ENCODE data around the gene RNF34.

RNF34 gene

DNA sequence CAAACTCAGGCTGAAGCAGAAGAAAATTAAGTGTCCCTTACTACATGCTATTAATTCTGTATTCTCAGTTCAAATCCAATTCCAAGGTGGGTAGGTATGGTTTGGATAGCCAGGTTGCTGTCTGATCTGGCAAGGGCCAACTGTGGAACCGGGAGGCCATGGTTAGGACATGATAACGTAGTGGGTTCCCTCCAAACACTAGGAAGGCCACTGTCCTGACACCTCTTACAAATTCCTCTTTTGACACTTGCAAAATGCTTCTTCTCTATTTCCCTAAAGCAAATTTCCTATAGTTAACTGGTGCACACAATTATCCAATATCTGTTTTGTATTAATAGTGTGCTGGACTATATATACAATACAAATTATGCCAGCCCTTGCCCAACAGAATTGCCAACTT lies 70.8 kb downstream of the RNF34 start:
- Histone ChIP-seq H2AFZ (no peak overlapping the region), H3K4me2 (ENCODE audit: low read length) (no peak overlapping the region), H3K4me3 (ENCODE audit: low read depth, low read length) (no peak overlapping the region), H3K79me2 (peaks cover 5% of the 10 kb centered on the region), H3K27ac (no peak overlapping the region), H3K9ac (no peak overlapping the region), H3K4me1 (no peaks in the 10 kb centered on the region), H3K9me3 (ENCODE audit: control insufficient read depth, low read length) (no peaks in the 10 kb centered on the region), H3K27me3 (ENCODE audit: control insufficient read depth, insufficient read depth, low read length) (no peaks in the 10 kb centered on the region), H3K36me3 (ENCODE audit: control insufficient read depth, insufficient read depth, low read length) (no peaks in the 10 kb centered on the region)
- no peak for TF ChIP-seq CTCF (IDR thresholded peaks at IDR 0.05)

DNA sequence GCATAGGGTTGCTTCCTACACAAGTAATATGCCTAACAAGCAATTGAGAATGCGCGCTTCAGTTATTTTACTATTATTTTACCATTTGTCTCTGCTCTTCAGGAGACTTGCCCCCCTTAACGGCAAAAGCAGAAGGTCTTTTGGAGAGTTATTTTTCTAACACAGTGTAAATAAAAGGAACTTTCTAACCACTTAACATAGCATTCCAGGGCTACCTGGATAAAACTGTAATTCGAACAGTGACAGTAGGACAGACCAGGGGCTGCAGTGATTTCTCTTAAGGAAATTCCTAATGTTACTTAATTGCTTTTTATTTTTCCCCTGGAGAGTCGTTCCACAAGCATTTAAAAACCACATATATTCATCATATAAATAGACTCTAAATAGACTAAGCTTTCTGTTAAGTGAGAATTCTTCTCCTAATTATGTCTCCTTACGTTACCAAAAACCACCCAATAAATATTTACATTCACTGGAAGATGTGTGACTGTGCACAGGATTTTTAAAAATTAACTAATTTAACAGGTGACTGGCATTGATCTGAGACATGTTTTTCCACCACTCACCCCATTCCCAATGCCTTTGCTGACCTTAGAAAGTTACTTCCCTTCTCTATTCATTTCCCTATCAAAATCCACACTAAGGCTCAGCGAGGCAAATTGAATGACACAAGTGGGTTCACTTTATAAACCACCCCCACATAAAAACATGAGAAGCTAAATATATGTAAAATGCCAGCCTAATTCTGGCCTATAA lies 72.4 kb downstream of the RNF34 start:
- no peak overlapping the region for H3K4me2 ChIP-seq (ENCODE audit: low read length)
- no peaks in the 10 kb centered on the region for H3K27me3 ChIP-seq (ENCODE audit: control insufficient read depth, insufficient read depth, low read length)
- no peak for TF ChIP-seq CTCF (IDR thresholded peaks at IDR 0.05)
- H2AFZ ChIP-seq, result no peak overlapping the region
- no peak overlapping the region for H3K9ac ChIP-seq
- peaks cover 5% of the 10 kb centered on the region for H3K79me2 ChIP-seq
- no peaks in the 10 kb centered on the region for H3K9me3 ChIP-seq (ENCODE audit: control insufficient read depth, low read length)
- no peak overlapping the region for H3K27ac ChIP-seq
- no peaks in the 10 kb centered on the region for H3K36me3 ChIP-seq (ENCODE audit: control insufficient read depth, insufficient read depth, low read length)
- H3K4me3 ChIP-seq (ENCODE audit: low read depth, low read length), result no peak overlapping the region
- H3K4me1 ChIP-seq, result no peaks in the 10 kb centered on the region

Measured in parathyroid adenoma (tissue), 2 donors.